ENCODE results near the gene VPS11. TPM values are rescaled to one million over a fixed set of nuclear protein-coding genes. Genes with fewer than 3 reads are reported as not detected.

Gene VPS11
- polyA plus RNA-seq, 2 of the 4 experiments (the other 2 are of a cell fraction) = 4.6 to 12.0 TPM

GRCh38 chr11:119029069-119029339, 38.6 kb upstream of the VPS11 start:
- CTCF ChIA-PET = no interaction called here

DNA sequence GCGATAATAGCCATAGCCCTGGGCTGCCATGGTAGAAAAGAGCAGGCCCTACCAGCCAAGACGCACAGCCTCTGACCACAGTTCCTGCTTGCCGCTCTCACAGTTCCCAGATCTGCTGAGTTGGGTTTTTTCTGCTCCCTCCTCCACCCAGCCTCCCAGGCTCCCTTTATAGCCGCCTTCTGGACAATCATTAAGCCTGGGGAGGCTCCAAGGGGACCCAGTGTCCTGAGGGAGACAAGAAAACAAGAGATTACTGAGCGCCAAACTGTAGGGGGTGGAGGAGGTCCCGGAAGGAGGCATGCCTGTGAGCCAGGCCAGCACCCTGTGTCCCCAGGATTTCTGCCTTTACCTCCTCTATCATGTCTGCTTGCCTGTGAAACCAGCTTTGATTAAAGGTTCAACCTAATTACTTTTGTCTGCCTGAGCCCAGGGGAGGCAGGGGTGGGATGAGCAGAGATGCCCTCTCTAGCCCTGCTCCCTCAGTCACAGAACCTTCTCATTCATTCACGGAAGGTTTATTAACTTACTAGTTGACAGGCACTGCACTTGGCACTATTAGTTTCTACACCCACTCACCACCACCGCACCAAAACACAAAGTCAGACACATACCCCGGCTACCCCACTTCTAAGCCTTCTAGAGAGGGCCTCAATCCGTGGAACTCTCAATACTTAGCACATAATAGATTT, 38.1 kb upstream of the VPS11 start:
- ChIA-PET POLR2A (no interaction called here), CTCF (interaction anchor here (1.1 to 2.4 kb wide), 2 partner anchors 12 to 13 kb away, joined by 3 to 10 read pairs; no protein-coding TSS in a partner anchor)
- TF ChIP-seq HOXB13 (CRISPR knock-in tag; IDR thresholded peaks at IDR 0.05; ENCODE audit: low read depth) = no peak
- TF ChIP-seq MAFK (IDR thresholded peaks at IDR 0.05; ENCODE audit: partially characterized antibody) = peak; percentile 73
- H3K4me2 ChIP-seq = peak overlapping the region; percentile 97
- ATAC-seq = no peak
- no peaks in the 10 kb centered on the region for H3K9me3 ChIP-seq
- DNase-seq (ENCODE audit: low read depth in 1 of 2, low spot score in 1 of 2) = no peak
- WGBS (ENCODE audit: missing lambda C conversion rate) = 77% methylated on average over 10 of the region's 10 CpGs
- FAIRE-seq = no peak
- H3K27ac ChIP-seq = peak overlapping the region; percentile 82 to 92; a peak in 5 of 6 replicates
- H3K4me3 ChIP-seq = peak overlapping the region; percentile 85
- H3K4me1 ChIP-seq = peaks cover 12% of the 10 kb centered on the region

More at GRCh38 chr11:119029069-119029339, 38.6 kb upstream of the VPS11 start:
- H3K9me3 ChIP-seq = no peaks in the 10 kb centered on the region
- no peak overlapping the region for H3K27ac ChIP-seq
- no peak for FAIRE-seq
- H3K4me2 ChIP-seq = no peak overlapping the region; the same call in 2 of the 3 replicates
- H3K4me3 ChIP-seq = no peak overlapping the region
- TF ChIP-seq SREBF2 (IDR thresholded peaks at IDR 0.05) (no peak), HOXB5 (CRISPR knock-in tag; IDR thresholded peaks at IDR 0.05) (no peak), ESRRA (IDR thresholded peaks at IDR 0.05; ENCODE audit: borderline replicate concordance, low read length) (no peak), CBX8 (IDR thresholded peaks at IDR 0.05) (no peak), NFE2L2 (conservative IDR thresholded peaks at IDR 0.05; ENCODE audit: low read length) (no peak), HEYL (CRISPR knock-in tag; IDR thresholded peaks at IDR 0.05) (no peak), MAZ (IDR thresholded peaks at IDR 0.05; ENCODE audit: borderline replicate concordance, low read depth, low read length) (no peak), HOXA7 (CRISPR knock-in tag; IDR thresholded peaks at IDR 0.05) (no peak), MAFK (IDR thresholded peaks at IDR 0.05; ENCODE audit: partially characterized antibody) (no peak), EHF (CRISPR knock-in tag; IDR thresholded peaks at IDR 0.05) (no peak), CTCF (IDR thresholded peaks at IDR 0.05) (no peak), FOSL2 (IDR thresholded peaks at IDR 0.05) (no peak), FOSL2 (CRISPR knock-in tag; IDR thresholded peaks at IDR 0.05) (no peak), HOXB13 (CRISPR knock-in tag; IDR thresholded peaks at IDR 0.05; ENCODE audit: low read depth) (no peak), JUN (IDR thresholded peaks at IDR 0.05) (no peak), POLR2A (IDR thresholded peaks at IDR 0.05; ENCODE audit: low read length) (no peak), RNF2 (IDR thresholded peaks at IDR 0.05; ENCODE audit: borderline replicate concordance, low read depth) (no peak)
- TF ChIP-seq, protein P1, sequence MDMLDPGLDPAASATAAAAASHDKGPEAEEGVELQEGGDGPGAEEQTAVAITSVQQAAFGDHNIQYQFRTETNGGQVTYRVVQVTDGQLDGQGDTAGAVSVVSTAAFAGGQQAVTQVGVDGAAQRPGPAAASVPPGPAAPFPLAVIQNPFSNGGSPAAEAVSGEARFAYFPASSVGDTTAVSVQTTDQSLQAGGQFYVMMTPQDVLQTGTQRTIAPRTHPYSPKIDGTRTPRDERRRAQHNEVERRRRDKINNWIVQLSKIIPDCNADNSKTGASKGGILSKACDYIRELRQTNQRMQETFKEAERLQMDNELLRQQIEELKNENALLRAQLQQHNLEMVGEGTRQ (IDR thresholded peaks at IDR 0.05) = no peak
- TF ChIP-seq, protein P2, sequence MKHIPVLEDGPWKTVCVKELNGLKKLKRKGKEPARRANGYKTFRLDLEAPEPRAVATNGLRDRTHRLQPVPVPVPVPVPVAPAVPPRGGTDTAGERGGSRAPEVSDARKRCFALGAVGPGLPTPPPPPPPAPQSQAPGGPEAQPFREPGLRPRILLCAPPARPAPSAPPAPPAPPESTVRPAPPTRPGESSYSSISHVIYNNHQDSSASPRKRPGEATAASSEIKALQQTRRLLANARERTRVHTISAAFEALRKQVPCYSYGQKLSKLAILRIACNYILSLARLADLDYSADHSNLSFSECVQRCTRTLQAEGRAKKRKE (CRISPR knock-in tag; IDR thresholded peaks at IDR 0.05; ENCODE audit: low read depth) = no peak
- no peak for DNase-seq (ENCODE audit: low read depth in 1 of 2, low spot score in 1 of 2)
- no peak for ATAC-seq
- H3K4me1 ChIP-seq = peaks cover 12% of the 10 kb centered on the region
- 100% methylated on average over 1 of the region's 1 CpG for WGBS (ENCODE audit: missing lambda C conversion rate)
- POLR2A ChIA-PET = no interaction called here

- TF ChIP-seq ZFP36 (IDR thresholded peaks at IDR 0.05; ENCODE audit: borderline replicate concordance, partially characterized antibody) (no peak), KDM5A (IDR thresholded peaks at IDR 0.05) (no peak), EHMT2 (IDR thresholded peaks at IDR 0.05; ENCODE audit: low read depth) (no peak), MAFK (IDR thresholded peaks at IDR 0.05; ENCODE audit: partially characterized antibody) (no peak), RFX5 (IDR thresholded peaks at IDR 0.05) (no peak)
- TF ChIP-seq, protein P3, sequence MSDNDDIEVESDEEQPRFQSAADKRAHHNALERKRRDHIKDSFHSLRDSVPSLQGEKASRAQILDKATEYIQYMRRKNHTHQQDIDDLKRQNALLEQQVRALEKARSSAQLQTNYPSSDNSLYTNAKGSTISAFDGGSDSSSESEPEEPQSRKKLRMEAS (IDR thresholded peaks at IDR 0.05) = no peak
- TF ChIP-seq, protein P1 (IDR thresholded peaks at IDR 0.05) = no peak
- Histone ChIP-seq H3K4me1 (peaks cover 12% of the 10 kb centered on the region), H3K9me3 (no peaks in the 10 kb centered on the region), H3K27ac (peak overlapping the region; percentile 82 to 92), H3K4me2 (peak overlapping the region; percentile 97), H3K4me3 (peak overlapping the region; percentile 85)
- ATAC-seq (peak in 1 of 2 experiments; percentile 28; a peak in 4 of 6 replicates), DNase-seq (ENCODE audit: low read depth in 1 of 2, low spot score in 1 of 2) (no peak), FAIRE-seq (no peak)
- no CpG with 5 or more reads among the region's 13 CpGs for WGBS (ENCODE audit: missing lambda C conversion rate)
- POLR2A ChIA-PET = no interaction called here
- CTCF ChIA-PET = interaction anchor here (1.1 to 2.4 kb wide), 5 partner anchors 8 to 20 kb away, joined by 3 to 10 read pairs (median 8); partner anchors contain the start of genes RPS25 and TRAPPC4
These were observed 37.6 kb upstream of the VPS11 start for GRCh38 chr11:119030029-119030328.
